Cardiac muscle cell (in vitro differentiated cells and primary cell): ENCODE results near the gene TRIM24. TPM values are rescaled to one million over a fixed set of nuclear protein-coding genes. Genes with fewer than 3 reads are reported as not detected.

ENCODE experiments used
- DNase-seq, 2 donors: peaks; one replicate each; pipeline versions ENCODE4 v3.0.0 to v3.0.0-alpha.2; 2010 to 2017; ENCODE audit warnings: low read depth in 1 of 2, low spot score in 1 of 2
- H3K27ac ChIP-seq: fragments of 200-600 bp; sonication (generic); 2 replicates; pipeline ENCODE4 v1.5.1; 2016
- H3K27me3 ChIP-seq: fragments of 200-600 bp; sonication (generic); 2 replicates; pipeline ENCODE4 v1.6.0; 2016; ENCODE audit warnings: control low read depth
- H3K36me3 ChIP-seq: fragments of 200-600 bp; sonication (generic); 2 replicates; pipeline ENCODE4 v1.5.1; 2016; ENCODE audit warnings: control low read depth
- H3K4me1 ChIP-seq: fragments of 200-600 bp; sonication (generic); 2 replicates; pipeline ENCODE4 v1.8.1; 2017; ENCODE audit warnings: low read depth, mild to moderate bottlenecking, mixed run types
- H3K4me3 ChIP-seq: fragments of 200-600 bp; sonication (generic); 2 replicates; pipeline ENCODE4 v1.5.1; 2016; ENCODE audit warnings: mild to moderate bottlenecking
- H3K9me3 ChIP-seq: fragments of 200-600 bp; sonication (generic); 2 replicates; pipeline ENCODE4 v1.5.1; 2017; ENCODE audit warnings: low read depth, mild to moderate bottlenecking, control low read depth
- polyA plus RNA-seq: library from polyadenylated mRNA; unstranded; fragments of >200 nt; fragmentation: Nextera tagmentation; extraction: Ambion mirVana; gene quantifications from 2 replicates; pipeline ENCODE4 v1.2.1, GENCODE V29; 2016
- total RNA-seq: library from RNA; depleted of rRNA; stranded (reverse); fragments of >200 nt; gene quantifications from 2 replicates; pipeline ENCODE4 v1.2.3, GENCODE V29; 2016
- TF ChIP-seq, protein P1 (sequence below): IDR thresholded peaks from 2 replicates; pipeline ENCODE4 v1.5.1; 2012; ENCODE audit warnings: low read depth, mild to moderate bottlenecking, low read length

The TRIM24 gene
- total and polyA plus RNA-seq, 2 experiments from 2014 or later: 99.2 to 113 TPM

DNA sequence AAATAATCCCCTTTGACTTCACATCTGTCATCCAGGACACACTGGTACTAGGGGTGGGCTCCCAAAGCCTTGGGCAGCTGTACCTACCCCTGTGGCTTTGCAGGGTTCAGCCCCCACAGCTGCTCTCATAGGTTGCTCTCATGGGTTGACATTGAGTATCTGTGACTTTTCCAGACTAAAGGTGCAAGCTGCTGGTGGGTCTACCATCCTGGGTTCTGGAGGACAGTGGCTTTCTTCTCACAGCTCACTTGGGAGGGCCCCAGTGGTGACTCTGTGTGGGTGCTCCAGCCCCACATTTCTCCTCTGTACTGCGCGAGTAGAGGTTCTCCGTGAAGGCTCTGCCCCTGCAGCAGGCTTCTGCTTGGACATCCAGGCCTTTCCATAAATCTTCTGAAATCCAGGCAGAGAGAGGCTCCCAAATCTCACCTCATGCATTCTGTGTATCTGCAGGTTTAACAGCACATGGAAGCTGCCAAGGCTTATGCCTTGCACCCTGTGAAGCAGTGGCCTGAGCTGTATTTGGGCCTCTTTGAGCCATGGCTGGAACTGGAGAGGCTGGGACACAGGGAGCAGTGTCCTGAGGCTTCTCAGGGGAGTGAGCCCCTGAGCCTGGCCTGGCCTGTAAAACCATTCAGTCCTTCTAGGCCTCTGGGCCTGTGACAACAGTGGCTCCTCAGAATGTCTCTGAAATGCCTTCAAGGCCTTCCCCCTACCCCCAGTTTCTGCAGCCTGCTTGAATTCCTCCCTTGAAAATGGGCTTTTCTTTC is 52.2 kb downstream of the TRIM24 start:
- no peak for DNase-seq
- no peaks in the 10 kb centered on the region for H3K9me3 ChIP-seq
- H3K36me3 ChIP-seq: peaks cover 29% of the 10 kb centered on the region
- no peak overlapping the region for H3K27ac ChIP-seq
- H3K4me3 ChIP-seq: no peak overlapping the region
- H3K27me3 ChIP-seq: no peaks in the 10 kb centered on the region
- H3K4me1 ChIP-seq: no peaks in the 10 kb centered on the region
- TF ChIP-seq, protein P1, sequence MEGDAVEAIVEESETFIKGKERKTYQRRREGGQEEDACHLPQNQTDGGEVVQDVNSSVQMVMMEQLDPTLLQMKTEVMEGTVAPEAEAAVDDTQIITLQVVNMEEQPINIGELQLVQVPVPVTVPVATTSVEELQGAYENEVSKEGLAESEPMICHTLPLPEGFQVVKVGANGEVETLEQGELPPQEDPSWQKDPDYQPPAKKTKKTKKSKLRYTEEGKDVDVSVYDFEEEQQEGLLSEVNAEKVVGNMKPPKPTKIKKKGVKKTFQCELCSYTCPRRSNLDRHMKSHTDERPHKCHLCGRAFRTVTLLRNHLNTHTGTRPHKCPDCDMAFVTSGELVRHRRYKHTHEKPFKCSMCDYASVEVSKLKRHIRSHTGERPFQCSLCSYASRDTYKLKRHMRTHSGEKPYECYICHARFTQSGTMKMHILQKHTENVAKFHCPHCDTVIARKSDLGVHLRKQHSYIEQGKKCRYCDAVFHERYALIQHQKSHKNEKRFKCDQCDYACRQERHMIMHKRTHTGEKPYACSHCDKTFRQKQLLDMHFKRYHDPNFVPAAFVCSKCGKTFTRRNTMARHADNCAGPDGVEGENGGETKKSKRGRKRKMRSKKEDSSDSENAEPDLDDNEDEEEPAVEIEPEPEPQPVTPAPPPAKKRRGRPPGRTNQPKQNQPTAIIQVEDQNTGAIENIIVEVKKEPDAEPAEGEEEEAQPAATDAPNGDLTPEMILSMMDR: no peak

DNA sequence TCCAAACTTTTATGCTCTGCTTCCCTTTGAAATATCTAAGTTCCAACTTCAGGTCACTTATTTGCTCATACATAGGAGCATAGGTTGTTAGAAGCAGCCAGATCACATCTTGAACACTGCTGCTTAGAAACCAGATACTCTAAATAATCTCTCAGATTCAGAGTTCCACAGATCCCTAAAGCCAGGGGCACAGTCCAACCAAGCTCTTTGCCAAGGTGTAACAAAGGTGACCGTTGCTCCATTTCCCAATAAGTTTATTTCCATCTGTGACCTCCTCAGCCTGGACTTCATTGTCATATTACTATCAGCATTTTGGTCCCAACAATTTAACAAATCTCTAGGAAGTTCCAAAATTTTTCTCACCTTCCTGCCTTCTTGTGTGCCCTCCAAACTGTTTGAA is 52.8 kb downstream of the TRIM24 start:
- Histone ChIP-seq H3K36me3 (peaks cover 28% of the 10 kb centered on the region), H3K27me3 (no peaks in the 10 kb centered on the region), H3K4me3 (no peak overlapping the region), H3K4me1 (no peaks in the 10 kb centered on the region), H3K27ac (no peak overlapping the region), H3K9me3 (no peaks in the 10 kb centered on the region)
- TF ChIP-seq, protein P1: no peak
- no peak for DNase-seq

DNA sequence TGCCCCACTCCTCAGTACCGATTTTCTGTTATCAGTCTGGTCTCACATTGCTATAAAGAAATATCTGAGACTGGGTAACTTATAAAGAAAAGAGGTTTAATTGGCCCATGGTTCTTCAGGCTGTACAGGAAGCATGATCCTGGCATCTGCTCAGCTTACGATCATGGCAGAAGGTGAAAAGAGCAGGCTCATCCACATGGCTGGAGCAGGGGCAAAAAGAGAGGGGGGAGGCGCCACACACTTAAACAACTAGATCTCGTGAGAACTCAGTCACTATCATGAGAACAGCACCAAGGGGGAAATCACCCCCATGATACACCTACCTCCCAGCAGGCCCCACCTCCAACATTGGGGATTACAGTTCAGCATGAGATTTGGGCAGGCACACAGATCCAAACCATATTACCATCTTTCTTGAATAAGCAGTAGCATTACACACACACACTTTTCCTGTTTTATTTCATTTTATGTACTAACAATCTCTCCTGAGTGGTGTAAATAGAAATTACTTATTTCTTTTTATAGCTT is 53.3 kb downstream of the TRIM24 start:
- Histone ChIP-seq H3K4me3 (no peak overlapping the region), H3K9me3 (no peaks in the 10 kb centered on the region), H3K27ac (peak overlapping the region; percentile 65), H3K36me3 (peaks cover 32% of the 10 kb centered on the region), H3K27me3 (no peaks in the 10 kb centered on the region), H3K4me1 (no peaks in the 10 kb centered on the region)
- DNase-seq: no peak
- TF ChIP-seq, protein P1: no peak

DNA sequence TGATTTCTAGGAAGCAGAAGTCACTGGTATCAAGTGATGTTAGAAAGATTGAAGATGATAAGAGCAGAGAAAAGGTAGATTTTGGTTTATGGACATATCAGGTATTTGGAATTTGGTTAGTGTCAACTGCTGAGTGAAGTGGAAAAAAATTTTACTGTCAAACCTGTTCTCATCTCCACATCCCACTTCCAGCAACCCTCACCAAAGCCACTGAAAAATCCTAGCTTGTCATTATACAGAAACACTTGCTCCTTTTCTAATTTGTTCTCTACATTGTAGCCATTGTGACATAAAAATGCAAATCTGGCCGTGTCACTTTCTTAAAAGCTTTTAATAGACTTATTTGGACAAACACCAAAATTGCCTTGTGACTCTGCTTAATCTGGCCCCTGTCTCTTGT is 54.0 kb downstream of the TRIM24 start:
- Histone ChIP-seq H3K27ac (peak overlapping the region; percentile 65), H3K27me3 (no peaks in the 10 kb centered on the region), H3K9me3 (no peaks in the 10 kb centered on the region), H3K36me3 (peaks cover 37% of the 10 kb centered on the region), H3K4me3 (no peak overlapping the region), H3K4me1 (no peaks in the 10 kb centered on the region)
- DNase-seq: no peak
- TF ChIP-seq, protein P1: no peak

DNA sequence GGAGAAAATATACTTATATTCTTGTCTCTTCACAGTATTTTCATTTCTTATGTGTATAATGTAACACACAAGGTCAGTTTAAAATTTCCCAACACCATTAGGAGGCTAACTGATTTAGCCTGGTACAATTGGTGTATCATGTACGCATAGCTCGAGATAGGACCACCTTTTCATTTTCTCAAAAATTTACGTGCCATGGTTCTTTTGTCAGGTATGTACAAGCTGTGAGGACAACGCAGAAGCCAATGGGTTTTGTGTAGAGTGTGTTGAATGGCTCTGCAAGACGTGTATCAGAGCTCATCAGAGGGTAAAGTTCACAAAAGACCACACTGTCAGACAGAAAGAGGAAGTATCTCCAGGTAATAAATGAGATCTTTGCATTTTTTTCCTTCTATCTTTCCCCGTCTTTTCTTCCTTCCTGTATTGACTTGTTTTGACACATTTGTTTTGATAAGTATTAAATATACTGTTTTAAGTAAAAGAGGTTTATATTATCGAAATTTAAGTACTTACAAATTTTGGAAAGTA is 55.0 kb downstream of the TRIM24 start:
- H3K9me3 ChIP-seq: no peaks in the 10 kb centered on the region
- H3K27ac ChIP-seq: peak overlapping the region; percentile 65
- H3K4me1 ChIP-seq: no peaks in the 10 kb centered on the region

More for the DNA sequence above, 55.0 kb downstream of the TRIM24 start:
- H3K36me3 ChIP-seq: peaks cover 47% of the 10 kb centered on the region
- DNase-seq: no peak
- TF ChIP-seq, protein P1: no peak
- H3K4me3 ChIP-seq: no peak overlapping the region
- no peaks in the 10 kb centered on the region for H3K27me3 ChIP-seq
